ENCODE data around the gene BCL11B.

BCL11B gene

GRCh38 chr14:99271951-99272631, at the start of gene BCL11B:
Gene BCL11B, minus strand, starts transcription at chr14:99272197. Its CDS starts 979 bp downstream, at chr14:99271218.
- Histone ChIP-seq H3K9me3 (ENCODE audit: control insufficient read depth in 2 of 2, low read length in 2 of 2) (no peaks in the 10 kb centered on the region), H3K9ac (ENCODE audit: low read length in 2 of 2) (no peak within 1 kb of the TSS), H3K27ac (ENCODE audit: low read length) (no peak within 1 kb of the TSS), H3K27me3 (ENCODE audit: control insufficient read depth in 1 of 2, insufficient read depth in 2 of 2, low read length in 2 of 2) (peaks cover 48 to 81% of the 10 kb centered on the region in 2 donors), H3K36me3 (ENCODE audit: control insufficient read depth in 2 of 2, insufficient read depth in 2 of 2, low read length in 2 of 2) (no peaks in the 10 kb centered on the region), H3K4me3 (ENCODE audit: low read length in 2 of 2) (peak within 1 kb of the TSS; percentile 31 to 55), H3K4me1 (ENCODE audit: control insufficient read depth, insufficient read depth, low read length) (peaks cover 44% of the 10 kb centered on the region)

DNA sequence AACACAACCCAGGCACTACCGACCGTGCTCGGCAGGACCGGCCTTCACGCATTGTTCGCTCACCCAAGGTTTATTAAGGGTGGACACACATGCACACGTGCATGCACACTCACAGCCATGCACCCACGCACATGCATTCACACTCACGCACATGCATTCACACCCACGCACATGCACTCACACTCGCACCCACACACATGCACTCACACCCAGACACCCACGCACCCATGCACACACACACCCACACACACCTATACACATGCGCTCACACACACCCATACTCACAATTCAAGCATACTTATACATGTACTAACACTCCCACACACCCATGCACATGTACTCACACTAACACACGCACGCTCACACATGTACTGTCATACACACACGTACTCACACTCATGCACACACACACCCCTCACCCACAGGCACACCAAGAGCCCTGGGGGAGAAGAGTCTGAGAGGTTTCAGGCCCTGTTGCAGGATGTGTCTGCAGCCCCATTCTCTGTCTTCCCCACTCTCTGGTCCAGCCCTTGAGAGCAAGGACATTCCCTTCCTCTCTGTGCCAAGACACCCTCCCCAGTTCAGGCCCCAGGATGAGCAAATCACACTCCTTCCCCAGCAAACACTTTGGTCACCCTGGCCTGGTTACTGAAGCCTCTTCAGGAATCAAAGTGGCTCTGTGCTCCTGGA, 49.4 kb upstream of the BCL11B start:
- H3K9ac ChIP-seq (ENCODE audit: low read length in 2 of 2) = no peak overlapping the region
- H3K36me3 ChIP-seq (ENCODE audit: control insufficient read depth in 2 of 2, insufficient read depth in 2 of 2, low read length in 2 of 2) = no peaks in the 10 kb centered on the region
- H3K27ac ChIP-seq (ENCODE audit: low read length) = no peak overlapping the region
- no peaks in the 10 kb centered on the region for H3K4me1 ChIP-seq (ENCODE audit: control insufficient read depth, insufficient read depth, low read length)
- no peaks in the 10 kb centered on the region for H3K9me3 ChIP-seq (ENCODE audit: control insufficient read depth in 2 of 2, low read length in 2 of 2)
- H3K4me3 ChIP-seq (ENCODE audit: low read length in 2 of 2) = no peak overlapping the region
- peaks cover 4 to 22% of the 10 kb centered on the region in 2 donors for H3K27me3 ChIP-seq (ENCODE audit: control insufficient read depth in 1 of 2, insufficient read depth in 2 of 2, low read length in 2 of 2)

DNA sequence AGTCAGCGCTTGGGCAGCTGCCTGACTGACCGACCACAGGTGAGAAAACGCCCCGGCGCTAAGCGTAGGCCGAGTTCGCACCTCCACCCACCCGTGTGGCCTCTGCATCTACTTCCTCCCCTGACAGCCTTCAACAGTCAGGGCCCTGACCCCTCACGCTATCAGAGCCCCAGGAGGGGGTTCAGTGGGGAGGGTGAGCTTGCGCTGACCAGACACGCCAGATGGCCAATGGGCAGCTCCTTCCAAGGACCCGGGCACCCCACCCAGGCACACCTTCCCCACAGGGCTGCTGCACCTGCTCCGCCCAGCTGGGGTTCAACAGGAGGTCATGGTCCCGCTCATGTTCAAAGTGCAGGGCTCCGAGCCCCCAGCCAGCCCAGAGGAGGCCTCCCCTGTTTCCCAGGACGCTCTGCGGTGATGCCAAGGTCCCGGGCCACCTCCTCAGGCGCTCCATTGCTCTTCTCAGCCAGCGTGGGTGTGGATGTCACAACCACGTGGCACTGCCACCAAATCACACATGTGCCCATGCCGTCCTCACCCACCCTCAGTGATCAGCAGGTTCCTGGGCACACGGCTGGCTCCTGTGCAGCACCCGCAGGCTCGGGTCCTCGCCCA, 48.7 kb upstream of the BCL11B start:
- peaks cover 2 to 18% of the 10 kb centered on the region in 2 donors for H3K27me3 ChIP-seq (ENCODE audit: control insufficient read depth in 1 of 2, insufficient read depth in 2 of 2, low read length in 2 of 2)
- H3K9me3 ChIP-seq (ENCODE audit: control insufficient read depth in 2 of 2, low read length in 2 of 2) = no peaks in the 10 kb centered on the region
- no peak overlapping the region for H3K27ac ChIP-seq (ENCODE audit: low read length)
- no peak overlapping the region for H3K9ac ChIP-seq (ENCODE audit: low read length in 2 of 2)
- no peaks in the 10 kb centered on the region for H3K36me3 ChIP-seq (ENCODE audit: control insufficient read depth in 2 of 2, insufficient read depth in 2 of 2, low read length in 2 of 2)
- H3K4me1 ChIP-seq (ENCODE audit: control insufficient read depth, insufficient read depth, low read length) = no peaks in the 10 kb centered on the region
- H3K4me3 ChIP-seq (ENCODE audit: low read length in 2 of 2) = no peak overlapping the region

DNA sequence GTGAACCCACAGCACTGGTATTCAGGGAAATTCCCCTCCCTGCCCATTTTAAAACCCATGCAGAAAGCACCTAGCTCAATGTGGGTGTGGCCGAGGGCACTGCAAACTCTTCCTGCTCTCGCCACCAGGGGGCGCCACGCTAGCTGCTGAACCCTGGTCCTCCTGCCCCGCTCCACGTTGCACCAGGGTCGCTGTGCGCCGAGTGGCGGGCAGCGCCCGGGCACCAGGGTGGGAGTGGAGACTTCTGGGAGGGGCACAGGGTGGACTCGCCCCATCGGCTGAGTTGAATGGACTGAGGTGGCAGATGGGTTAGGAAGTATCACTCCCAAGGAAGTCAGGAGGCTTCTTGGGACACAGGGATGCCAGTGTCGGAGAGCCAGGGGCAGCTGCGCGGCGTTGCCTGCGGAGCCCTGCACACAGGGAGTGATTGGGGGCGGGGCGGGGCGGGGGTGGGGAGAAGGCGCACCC, 48.1 kb upstream of the BCL11B start:
- Histone ChIP-seq H3K9ac (ENCODE audit: low read length in 2 of 2) (no peak overlapping the region), H3K9me3 (ENCODE audit: control insufficient read depth in 2 of 2, low read length in 2 of 2) (no peaks in the 10 kb centered on the region), H3K27me3 (ENCODE audit: control insufficient read depth in 1 of 2, insufficient read depth in 2 of 2, low read length in 2 of 2) (peaks cover 0 to 17% of the 10 kb centered on the region in 2 donors), H3K27ac (ENCODE audit: low read length) (no peak overlapping the region), H3K36me3 (ENCODE audit: control insufficient read depth in 2 of 2, insufficient read depth in 2 of 2, low read length in 2 of 2) (no peaks in the 10 kb centered on the region), H3K4me3 (ENCODE audit: low read length in 2 of 2) (no peak overlapping the region), H3K4me1 (ENCODE audit: control insufficient read depth, insufficient read depth, low read length) (no peaks in the 10 kb centered on the region)

- Histone ChIP-seq H3K4me1 (ENCODE audit: control insufficient read depth, insufficient read depth, low read length) (no peaks in the 10 kb centered on the region), H3K36me3 (ENCODE audit: control insufficient read depth in 2 of 2, insufficient read depth in 2 of 2, low read length in 2 of 2) (no peaks in the 10 kb centered on the region), H3K27me3 (ENCODE audit: control insufficient read depth in 1 of 2, insufficient read depth in 2 of 2, low read length in 2 of 2) (peaks cover 3 to 17% of the 10 kb centered on the region in 2 donors), H3K9ac (ENCODE audit: low read length in 2 of 2) (no peak overlapping the region), H3K4me3 (ENCODE audit: low read length in 2 of 2) (no peak overlapping the region), H3K9me3 (ENCODE audit: control insufficient read depth in 2 of 2, low read length in 2 of 2) (no peaks in the 10 kb centered on the region), H3K27ac (ENCODE audit: low read length) (no peak overlapping the region)
Observed at GRCh38 chr14:99318959-99319295, 46.9 kb upstream of the BCL11B start.

DNA sequence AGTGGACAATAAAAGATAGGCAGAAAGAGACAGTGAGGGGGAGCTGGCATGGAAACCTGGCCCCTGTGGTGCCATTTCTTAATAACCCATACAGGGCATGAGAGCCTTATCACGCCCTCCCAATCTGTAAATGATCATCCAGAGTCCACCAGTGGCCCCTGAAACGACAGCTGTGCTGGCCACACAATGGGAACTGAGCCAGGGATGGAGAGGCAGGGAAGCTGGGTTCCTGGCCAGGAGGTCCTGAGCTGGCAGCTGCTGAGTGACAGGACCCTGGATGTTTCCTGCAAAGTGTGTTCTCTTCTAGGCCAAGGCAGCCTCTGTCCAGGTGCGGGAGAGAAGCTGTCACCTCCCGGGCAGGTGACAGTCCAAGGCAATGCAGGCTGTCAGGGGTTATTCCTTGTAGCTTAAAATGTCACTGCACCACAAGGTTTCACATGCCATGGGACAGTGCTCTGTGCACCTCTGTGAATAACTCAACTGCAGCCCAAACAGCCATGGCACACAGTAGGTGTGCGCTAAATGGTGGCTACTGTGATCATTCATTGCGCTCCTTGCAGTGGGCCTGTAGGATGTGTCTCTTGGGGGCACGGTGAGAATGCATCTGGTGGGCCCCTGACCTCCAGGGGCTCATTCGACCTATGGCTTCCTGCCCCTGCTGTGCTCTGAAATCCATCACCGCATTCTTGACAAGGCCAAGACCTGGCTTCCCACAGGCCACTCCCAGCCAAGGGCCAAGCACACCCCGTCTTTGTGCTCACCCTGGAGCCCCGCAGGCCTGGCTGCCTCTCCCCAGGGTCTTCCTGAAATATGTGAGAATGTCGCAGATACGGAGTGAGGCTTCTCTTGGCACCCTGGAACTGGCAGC, 46.3 kb upstream of the BCL11B start:
- Histone ChIP-seq H3K4me1 (ENCODE audit: control insufficient read depth, insufficient read depth, low read length) (no peaks in the 10 kb centered on the region), H3K27me3 (ENCODE audit: control insufficient read depth in 1 of 2, insufficient read depth in 2 of 2, low read length in 2 of 2) (peaks cover 3 to 17% of the 10 kb centered on the region in 2 donors), H3K36me3 (ENCODE audit: control insufficient read depth in 2 of 2, insufficient read depth in 2 of 2, low read length in 2 of 2) (no peaks in the 10 kb centered on the region), H3K9ac (ENCODE audit: low read length in 2 of 2) (no peak overlapping the region), H3K4me3 (ENCODE audit: low read length in 2 of 2) (no peak overlapping the region), H3K9me3 (ENCODE audit: control insufficient read depth in 2 of 2, low read length in 2 of 2) (no peaks in the 10 kb centered on the region), H3K27ac (ENCODE audit: low read length) (no peak overlapping the region)

DNA sequence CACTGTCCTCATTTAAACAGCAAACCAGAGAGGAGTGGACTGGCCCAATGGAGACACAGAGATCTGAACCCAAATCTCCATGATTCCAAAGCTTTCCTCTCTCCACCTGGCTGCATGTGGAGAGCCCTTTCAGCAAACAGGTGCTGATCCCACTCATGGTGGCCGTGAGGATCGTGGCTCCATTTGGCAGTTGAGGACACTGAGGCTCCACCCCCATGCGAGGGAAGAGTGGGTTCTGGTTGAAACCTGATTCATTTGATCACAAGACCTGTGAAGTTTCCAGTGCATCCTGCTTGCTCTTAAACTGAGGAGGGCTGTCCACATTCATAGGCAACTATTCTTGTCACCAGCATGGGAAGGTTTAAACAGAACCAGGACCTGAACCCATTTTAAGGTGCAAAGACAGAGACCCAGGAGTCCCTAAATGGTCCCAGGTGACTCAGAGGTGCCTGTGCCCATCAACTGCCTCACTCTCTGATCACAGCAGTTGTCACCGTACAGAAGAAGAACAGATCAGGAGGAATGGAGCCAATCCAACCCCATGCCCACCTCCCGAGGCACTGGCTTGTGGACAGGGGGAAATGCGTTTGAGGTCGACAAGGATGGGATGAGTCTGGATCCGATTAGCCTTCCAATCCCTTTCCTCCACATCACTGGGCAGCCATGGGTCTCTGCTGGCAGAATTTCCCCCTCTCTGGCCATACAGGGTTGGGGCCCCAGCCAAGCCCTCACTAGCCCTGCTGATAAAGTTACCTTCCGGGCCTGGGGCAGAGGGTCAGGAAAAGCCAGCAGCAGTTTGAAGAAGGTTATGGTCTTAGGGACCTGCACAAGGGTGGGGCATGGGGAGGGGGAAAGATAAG, 45.5 kb upstream of the BCL11B start:
- Histone ChIP-seq H3K4me1 (ENCODE audit: control insufficient read depth, insufficient read depth, low read length) (no peaks in the 10 kb centered on the region), H3K27ac (ENCODE audit: low read length) (no peak overlapping the region), H3K36me3 (ENCODE audit: control insufficient read depth in 2 of 2, insufficient read depth in 2 of 2, low read length in 2 of 2) (no peaks in the 10 kb centered on the region), H3K9ac (ENCODE audit: low read length in 2 of 2) (no peak overlapping the region), H3K27me3 (ENCODE audit: control insufficient read depth in 1 of 2, insufficient read depth in 2 of 2, low read length in 2 of 2) (peaks cover 3 to 15% of the 10 kb centered on the region in 2 donors), H3K4me3 (ENCODE audit: low read length in 2 of 2) (no peak overlapping the region), H3K9me3 (ENCODE audit: control insufficient read depth in 2 of 2, low read length in 2 of 2) (no peaks in the 10 kb centered on the region)

DNA sequence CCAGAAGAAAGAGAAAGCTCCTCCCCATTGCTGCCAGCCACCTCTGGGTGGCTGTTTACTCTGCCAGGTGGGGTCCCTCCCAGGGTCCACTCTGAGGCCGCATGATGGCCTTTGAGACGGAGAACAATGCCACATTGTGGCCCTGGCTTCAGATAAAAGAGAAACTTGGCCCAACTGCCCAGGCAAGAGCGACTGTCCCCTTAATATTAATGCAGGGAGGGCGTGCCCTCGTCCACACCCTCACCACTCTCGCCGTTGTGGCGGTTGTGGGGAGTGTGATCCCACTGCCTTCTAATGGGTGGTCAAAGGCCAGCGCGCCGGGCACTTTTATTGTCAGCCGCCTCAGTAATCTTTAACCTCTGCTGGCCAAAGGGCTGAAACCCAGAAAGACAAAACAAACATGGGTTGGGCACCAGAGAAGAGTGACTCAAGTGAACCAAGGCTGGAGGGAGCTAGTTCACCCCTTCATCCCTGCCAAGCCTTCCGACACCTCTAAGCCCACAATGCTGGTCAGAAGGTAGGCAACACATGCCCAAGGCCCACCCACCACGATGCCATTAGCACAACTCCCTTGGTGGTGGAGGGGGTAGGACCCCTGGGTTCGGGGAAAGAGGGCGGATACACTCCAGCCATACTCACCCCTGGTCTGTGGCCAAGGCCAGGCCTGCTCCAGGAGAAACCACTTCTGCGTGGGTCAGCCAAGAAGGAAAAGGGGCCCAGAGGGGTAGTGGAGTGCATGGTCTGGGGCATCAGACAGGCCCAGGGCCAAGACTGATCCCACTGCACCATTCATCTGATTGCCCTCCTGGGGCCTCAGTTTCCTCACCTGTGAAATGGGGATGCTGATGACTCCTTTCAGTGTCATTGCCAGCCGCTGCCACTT, 44.5 kb upstream of the BCL11B start:
- peaks cover 3 to 15% of the 10 kb centered on the region in 2 donors for H3K27me3 ChIP-seq (ENCODE audit: control insufficient read depth in 1 of 2, insufficient read depth in 2 of 2, low read length in 2 of 2)
- no peak overlapping the region for H3K4me3 ChIP-seq (ENCODE audit: low read length in 2 of 2)
- H3K4me1 ChIP-seq (ENCODE audit: control insufficient read depth, insufficient read depth, low read length) = no peaks in the 10 kb centered on the region
- H3K27ac ChIP-seq (ENCODE audit: low read length) = no peak overlapping the region
- no peak overlapping the region for H3K9ac ChIP-seq (ENCODE audit: low read length in 2 of 2)
- no peaks in the 10 kb centered on the region for H3K36me3 ChIP-seq (ENCODE audit: control insufficient read depth in 2 of 2, insufficient read depth in 2 of 2, low read length in 2 of 2)
- no peaks in the 10 kb centered on the region for H3K9me3 ChIP-seq (ENCODE audit: control insufficient read depth in 2 of 2, low read length in 2 of 2)

DNA sequence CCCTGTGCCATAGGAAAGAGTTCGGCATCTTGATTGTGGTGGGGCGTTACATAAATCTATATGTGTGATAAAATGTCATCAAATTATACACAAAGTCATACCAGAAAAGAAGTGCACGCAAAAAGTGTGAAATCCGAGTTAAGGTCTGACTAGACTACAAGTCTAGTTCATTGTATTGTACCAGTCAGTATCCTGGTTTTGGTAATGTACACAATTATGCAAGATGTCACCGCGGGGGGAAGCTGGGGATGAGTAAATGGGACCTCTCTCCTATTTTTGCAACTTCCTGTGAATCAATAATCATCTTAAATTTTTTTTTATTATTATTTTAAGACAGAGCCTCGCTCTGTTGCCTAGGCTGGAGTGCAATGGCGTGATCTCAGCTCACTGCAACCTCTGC, 43.2 kb upstream of the BCL11B start:
- no peaks in the 10 kb centered on the region for H3K36me3 ChIP-seq (ENCODE audit: control insufficient read depth in 2 of 2, insufficient read depth in 2 of 2, low read length in 2 of 2)
- no peak overlapping the region for H3K4me3 ChIP-seq (ENCODE audit: low read length in 2 of 2)
- no peaks in the 10 kb centered on the region for H3K4me1 ChIP-seq (ENCODE audit: control insufficient read depth, insufficient read depth, low read length)
- H3K27ac ChIP-seq (ENCODE audit: low read length) = no peak overlapping the region
- no peak overlapping the region for H3K9ac ChIP-seq (ENCODE audit: low read length in 2 of 2)
- no peaks in the 10 kb centered on the region for H3K9me3 ChIP-seq (ENCODE audit: control insufficient read depth in 2 of 2, low read length in 2 of 2)
- H3K27me3 ChIP-seq (ENCODE audit: control insufficient read depth in 1 of 2, insufficient read depth in 2 of 2, low read length in 2 of 2) = peaks cover 3 to 14% of the 10 kb centered on the region in 2 donors

Measured in stomach smooth muscle (tissue), 2 donors.